Ishikawa (cell line): Measurements from ENCODE around the gene ANKDD1A.
A peak's percentile ranks its signal among the peaks of the same experiment; 100 is the strongest.

Experiments used
- CEBPB ChIP-seq: IDR thresholded peaks from 2 replicates; pipeline ENCODE4 v1.6.1; 2012
- CREB1 ChIP-seq: IDR thresholded peaks from 2 replicates; pipeline ENCODE4 v1.6.1; 2012; ENCODE audit warnings: low read depth
- EGR1 ChIP-seq: IDR thresholded peaks from 2 replicates; pipeline ENCODE4 v1.6.1; 2012
- EP300 ChIP-seq: IDR thresholded peaks from 2 replicates; pipeline ENCODE4 v1.6.1; 2012; ENCODE audit warnings: borderline replicate concordance
- FOXM1 ChIP-seq: IDR thresholded peaks from 2 replicates; pipeline ENCODE4 v1.6.1; 2012; ENCODE audit warnings: low read depth, borderline replicate concordance
- MAX ChIP-seq: IDR thresholded peaks from 2 replicates; pipeline ENCODE4 v1.6.1; 2012
- NFIC ChIP-seq: IDR thresholded peaks from 2 replicates; pipeline ENCODE4 v1.6.1; 2012
- RAD21 ChIP-seq: IDR thresholded peaks from 2 replicates; pipeline ENCODE4 v1.6.1; 2012; ENCODE audit warnings: low read depth
- REST ChIP-seq: IDR thresholded peaks from 2 replicates; pipeline ENCODE4 v1.6.1; 2012; ENCODE audit warnings: low read depth, mild to moderate bottlenecking
- TAF1 ChIP-seq: IDR thresholded peaks from 2 replicates; pipeline ENCODE4 v1.6.1; 2012; ENCODE audit warnings: low read depth, mild to moderate bottlenecking
- TCF12 ChIP-seq: IDR thresholded peaks from 2 replicates; pipeline ENCODE4 v1.6.1; 2012; ENCODE audit warnings: low read depth
- TEAD4 ChIP-seq: IDR thresholded peaks from 2 replicates; pipeline ENCODE4 v1.6.1; 2012
- YY1 ChIP-seq: IDR thresholded peaks from 2 replicates; pipeline ENCODE4 v1.6.1; 2012; ENCODE audit warnings: low read depth
- ZBTB7A ChIP-seq: IDR thresholded peaks from 2 replicates; pipeline ENCODE4 v1.6.1; 2012; ENCODE audit warnings: low read depth
- TF ChIP-seq, protein P1 (sequence below): IDR thresholded peaks from 2 replicates; pipeline ENCODE4 v1.6.1; 2012

ANKDD1A gene

DNA sequence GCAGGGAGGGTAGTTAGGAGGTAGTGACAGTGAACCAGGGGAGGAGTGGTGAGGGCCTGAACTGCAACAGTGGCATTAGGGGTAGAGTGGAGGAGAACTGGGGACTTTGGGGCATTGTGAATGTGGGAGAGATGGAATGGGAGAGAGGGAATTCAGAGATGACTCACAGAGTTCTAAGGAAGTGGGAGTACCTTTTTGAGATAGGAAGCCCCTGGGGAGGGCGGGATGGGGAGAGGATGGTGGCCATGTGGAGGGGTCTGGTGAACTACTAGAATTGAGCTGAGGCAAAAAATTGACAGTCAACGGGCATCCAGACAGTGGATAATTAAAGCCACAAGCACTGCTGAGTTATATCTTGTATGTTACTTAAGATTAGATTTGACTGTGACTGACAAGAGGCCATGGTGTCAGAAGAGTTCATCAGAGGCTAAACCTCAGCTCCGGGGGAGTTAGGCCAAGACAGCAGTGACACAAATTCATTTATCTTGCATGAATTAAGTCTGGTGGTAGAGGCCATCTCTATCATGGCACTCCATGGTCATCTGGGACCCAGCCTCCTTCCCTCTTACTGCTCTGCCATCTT lies 36.0 kb upstream of the ANKDD1A start:
- TF ChIP-seq, protein P1, sequence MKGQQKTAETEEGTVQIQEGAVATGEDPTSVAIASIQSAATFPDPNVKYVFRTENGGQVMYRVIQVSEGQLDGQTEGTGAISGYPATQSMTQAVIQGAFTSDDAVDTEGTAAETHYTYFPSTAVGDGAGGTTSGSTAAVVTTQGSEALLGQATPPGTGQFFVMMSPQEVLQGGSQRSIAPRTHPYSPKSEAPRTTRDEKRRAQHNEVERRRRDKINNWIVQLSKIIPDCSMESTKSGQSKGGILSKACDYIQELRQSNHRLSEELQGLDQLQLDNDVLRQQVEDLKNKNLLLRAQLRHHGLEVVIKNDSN = no peak
- no peak for TF ChIP-seq NFIC

GRCh38 chr15:64877435-64877834 lies 34.3 kb upstream of the ANKDD1A start:
- TF ChIP-seq EP300 (no peak), FOXM1 (no peak), NFIC (no peak), TCF12 (no peak), RAD21 (no peak), CREB1 (no peak), EGR1 (no peak), TEAD4 (no peak)
- TF ChIP-seq, protein P1 = no peak

GRCh38 chr15:64878705-64879104 lies 33.0 kb upstream of the ANKDD1A start:
- TF ChIP-seq EGR1 = no peak
- TF ChIP-seq TEAD4 = no peak
- no peak for TF ChIP-seq MAX

DNA sequence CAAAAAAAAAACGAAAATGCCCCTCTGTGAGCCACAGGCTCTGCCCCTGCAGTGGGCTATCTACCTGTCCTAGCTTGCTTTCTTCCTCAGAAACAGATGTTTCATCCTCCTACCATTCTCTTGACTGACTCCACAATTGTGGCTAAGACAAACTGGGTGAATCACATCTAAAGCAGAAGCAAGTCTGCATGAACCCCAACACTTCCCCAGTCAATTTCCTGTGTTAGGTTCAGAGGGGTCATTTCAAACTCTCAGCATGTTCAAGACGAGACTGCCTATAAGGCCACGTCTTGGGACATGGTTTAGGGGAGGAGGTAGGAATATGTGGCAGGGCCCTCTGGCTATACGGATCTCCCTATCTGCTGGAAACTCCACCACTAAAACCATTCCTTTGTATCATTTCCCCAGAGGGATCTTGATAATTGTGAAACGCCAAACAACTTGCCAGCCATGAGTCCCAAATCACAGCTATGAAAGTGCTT lies 28.6 kb upstream of the ANKDD1A start:
- TF ChIP-seq FOXM1 (no peak), EGR1 (no peak)

DNA sequence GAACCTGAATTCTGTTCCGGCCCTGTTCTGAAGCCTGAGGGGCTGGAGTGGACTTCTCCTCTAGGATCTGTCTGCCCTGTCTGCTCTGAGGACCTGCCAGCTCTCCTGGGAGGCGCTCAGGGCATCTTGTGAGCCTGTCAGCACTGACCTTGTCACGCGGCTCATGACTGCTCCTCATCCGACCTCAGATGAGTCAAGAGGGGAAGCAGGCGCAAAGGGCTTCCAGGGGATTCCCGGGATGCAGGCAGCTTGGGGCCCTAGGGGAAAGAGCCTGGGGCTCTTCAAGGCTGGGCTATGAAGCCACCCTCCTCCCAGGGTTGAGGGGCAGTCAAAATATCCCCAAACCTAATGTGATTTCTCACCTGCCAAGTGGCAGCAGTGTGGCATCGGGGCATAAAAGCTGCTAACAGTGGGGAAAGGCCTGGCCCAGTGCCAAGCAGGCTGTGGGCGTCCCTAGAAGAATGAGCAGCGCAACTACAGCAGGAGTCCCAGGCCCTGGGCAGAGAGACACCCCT lies 27.6 kb upstream of the ANKDD1A start:
- TF ChIP-seq TAF1 = no peak
- TF ChIP-seq FOXM1 = no peak
- TF ChIP-seq RAD21 = no peak
- TF ChIP-seq, protein P1 = no peak
- TF ChIP-seq CEBPB = no peak
- peak; percentile 83 for TF ChIP-seq NFIC

DNA sequence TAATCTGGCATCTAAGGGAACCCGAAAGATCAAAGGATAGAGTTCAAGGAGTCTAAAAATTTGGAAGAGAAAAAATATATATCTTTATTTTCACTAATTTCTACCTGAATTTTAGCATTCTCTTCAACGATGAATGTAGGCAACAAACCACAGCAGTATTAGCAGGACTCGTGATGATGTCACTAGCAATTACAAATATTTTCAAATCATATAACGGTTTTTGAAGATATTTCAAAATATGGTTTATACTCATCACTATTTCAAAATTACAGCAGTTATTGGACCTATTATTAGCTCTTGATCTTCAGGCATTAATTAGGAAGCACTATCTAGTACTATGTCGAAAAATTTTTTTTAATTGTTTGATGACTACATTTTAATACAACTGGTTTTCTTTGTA lies 27.0 kb upstream of the ANKDD1A start:
- TF ChIP-seq YY1 = no peak
- TF ChIP-seq ZBTB7A = no peak
- no peak for TF ChIP-seq EGR1
- TF ChIP-seq TCF12 = no peak
- no peak for TF ChIP-seq TAF1
- no peak for TF ChIP-seq FOXM1
- no peak for TF ChIP-seq TEAD4
- TF ChIP-seq EP300 = no peak
- TF ChIP-seq RAD21 = no peak
- TF ChIP-seq MAX = no peak
- no peak for TF ChIP-seq CEBPB
- TF ChIP-seq NFIC = no peak
- TF ChIP-seq REST = no peak

DNA sequence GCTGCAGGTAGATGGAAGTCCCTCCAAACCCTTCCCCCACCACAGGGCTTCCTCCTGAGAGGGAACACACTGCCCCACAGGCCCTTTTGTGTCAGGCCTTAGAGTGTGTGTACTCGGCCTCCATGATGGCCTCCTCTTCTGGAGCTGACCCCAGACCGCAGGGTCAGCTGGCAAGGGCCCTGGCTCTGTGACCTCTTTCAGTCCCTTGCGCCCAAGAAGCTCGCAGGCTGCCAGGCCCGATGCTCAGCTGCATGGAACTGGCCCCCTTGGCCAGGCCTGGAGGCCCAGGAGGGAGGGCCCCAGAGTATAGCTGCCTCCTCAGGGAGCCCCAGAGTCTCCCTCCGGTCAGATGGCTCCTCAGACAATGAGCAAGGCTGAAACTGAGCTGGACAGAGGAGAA lies 23.4 kb upstream of the ANKDD1A start:
- TF ChIP-seq TEAD4 (no peak), MAX (no peak), REST (no peak), CREB1 (no peak), RAD21 (no peak), TCF12 (no peak)
